ENCODE results near the gene MEG3.

MEG3 gene

GRCh38 chr14:100834082-100834793, 8.3 kb downstream of the MEG3 start:
- DNase-seq = no peak

GRCh38 chr14:100834794-100835547, 9.1 kb downstream of the MEG3 start:
- DNase-seq = no peak

- DNase-seq = no peak
Observed at GRCh38 chr14:100835548-100836310, 9.8 kb downstream of the MEG3 start.

GRCh38 chr14:100836311-100836805, 10.4 kb downstream of the MEG3 start:
- DNase-seq = no peak

GRCh38 chr14:100836941-100837804, 11.3 kb downstream of the MEG3 start:
- no peak for DNase-seq

GRCh38 chr14:100837805-100838350, 12.0 kb downstream of the MEG3 start:
- DNase-seq = no peak

GRCh38 chr14:100838493-100839314, 12.8 kb downstream of the MEG3 start:
- DNase-seq = no peak

GRCh38 chr14:100839315-100839585, 13.3 kb downstream of the MEG3 start:
- no peak for DNase-seq

GRCh38 chr14:100839681-100840111, 13.8 kb downstream of the MEG3 start:
- DNase-seq = no peak

GRCh38 chr14:100840286-100841065, 14.6 kb downstream of the MEG3 start:
- DNase-seq = no peak

- no peak for DNase-seq
Observed at GRCh38 chr14:100841066-100841760, 15.3 kb downstream of the MEG3 start.

- no peak for DNase-seq
Observed at GRCh38 chr14:100841761-100842403, 16.0 kb downstream of the MEG3 start.

GRCh38 chr14:100842799-100843198, 16.9 kb downstream of the MEG3 start:
- peak; percentile 93 for DNase-seq

GRCh38 chr14:100844082-100844408, 18.1 kb downstream of the MEG3 start:
- DNase-seq = no peak

GRCh38 chr14:100844421-100844820, 18.5 kb downstream of the MEG3 start:
- DNase-seq = no peak

- no peak for DNase-seq
Observed at GRCh38 chr14:100844846-100845245, 18.9 kb downstream of the MEG3 start.

- no peak for DNase-seq
Observed at GRCh38 chr14:100845341-100845740, 19.4 kb downstream of the MEG3 start.

- no peak for DNase-seq
Observed at GRCh38 chr14:100846309-100846859, 20.5 kb downstream of the MEG3 start.

Data from fibroblast of skin of back (primary cell).